ENCODE data around the gene PDPK1. TPM values are rescaled to one million over a fixed set of nuclear protein-coding genes. Genes with fewer than 3 reads are reported as not detected.
"Not testable (repeated sequence)": the region's sequence is repeated elsewhere in the genome, so short reads cannot be mapped to it uniquely, and the experiment has no call there.

Gene PDPK1
- total and polyA plus RNA-seq, 11 donors = 12.3 to 54.1 (median 35.7) TPM

DNA sequence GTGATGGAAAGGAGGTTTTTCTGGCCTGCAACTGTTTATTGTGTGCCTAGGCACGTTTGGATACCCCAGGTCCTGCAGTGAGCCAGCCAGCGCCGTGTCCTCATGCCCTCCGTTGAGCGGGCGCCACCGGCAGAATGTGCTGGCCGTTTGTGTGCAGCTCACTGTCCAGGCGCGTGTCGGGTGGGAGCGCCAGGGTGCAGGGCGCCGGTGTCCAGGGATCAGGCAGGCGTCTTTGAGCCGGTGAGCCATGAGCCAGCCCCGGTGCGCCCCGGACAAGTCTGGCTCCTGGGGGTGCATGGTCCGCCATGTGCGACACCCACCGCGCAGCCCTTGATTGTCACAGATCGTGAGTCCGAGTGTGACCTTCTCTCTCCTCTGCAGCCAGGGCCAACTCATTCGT is 39.2 kb downstream of the PDPK1 start:
- DNase-seq; intact Hi-C loops (cut with DNase I): not testable (repeated sequence)

GRCh38 chr16:2578905-2579304 is 41.1 kb downstream of the PDPK1 start:
- ATAC-seq = peak in 1 of 4 donors; percentile 58
- WGBS, 4 donors = 61 to 83% methylated on average over 3 of the region's 12 CpGs; no CpG with 5 or more reads in 2 of the 4 donors
- H3K27ac ChIP-seq; H3K36me3 ChIP-seq; intact Hi-C loops (cut with DNase I); DNase-seq; H3K4me1 ChIP-seq; H3K9me3 ChIP-seq; H3K27me3 ChIP-seq; H3K4me3 ChIP-seq: not testable (repeated sequence)

More for the DNA sequence above, 39.2 kb downstream of the PDPK1 start:
- not testable (repeated sequence) for H3K4me1 ChIP-seq, H3K4me3 ChIP-seq, H3K36me3 ChIP-seq, H3K9me3 ChIP-seq, ATAC-seq, H3K27me3 ChIP-seq, H3K27ac ChIP-seq
- WGBS, 4 donors = 94 to 100% (median 97%) methylated on average over 6 to 16 of the region's 26 CpGs

- H3K9me3 ChIP-seq; H3K4me1 ChIP-seq; H3K36me3 ChIP-seq; H3K27ac ChIP-seq; H3K4me3 ChIP-seq; DNase-seq; ATAC-seq; intact Hi-C loops (cut with DNase I); H3K27me3 ChIP-seq: not testable (repeated sequence)
- 67 to 79% methylated on average over 5 to 6 of the region's 11 CpGs; no CpG with 5 or more reads in 2 of the 4 donors for WGBS, 4 donors
Observed at GRCh38 chr16:2580143-2580542, 42.3 kb downstream of the PDPK1 start.

- DNase-seq; H3K4me3 ChIP-seq; H3K27ac ChIP-seq; H3K9me3 ChIP-seq; H3K27me3 ChIP-seq; intact Hi-C loops (cut with DNase I): not testable (repeated sequence)
- peak; percentile 46 to 78 (median 57) for ATAC-seq
- H3K36me3 ChIP-seq = peaks cover 0 to 12% (median 6%) of the 10 kb centered on the region in 9 donors
- H3K4me1 ChIP-seq = peaks cover 0 to 12% (median 8%) of the 10 kb centered on the region in 12 donors
- WGBS, 4 donors = no CpG with 5 or more reads among the region's 21 CpGs
Observed at GRCh38 chr16:2580818-2581217, 43.0 kb downstream of the PDPK1 start.

- peaks cover 0 to 54% (median 48%) of the 10 kb centered on the region in 9 donors for H3K36me3 ChIP-seq
- 56 to 75% (median 74%) methylated on average over 13 to 23 of the region's 24 CpGs for WGBS, 4 donors
Observed at GRCh38 chr16:2584729-2585650, 47.2 kb downstream of the PDPK1 start.

More at GRCh38 chr16:2584729-2585650, 47.2 kb downstream of the PDPK1 start:
- Histone ChIP-seq H3K27me3 (no peaks in the 10 kb centered on the region), H3K9me3 (no peaks in the 10 kb centered on the region), H3K4me3 (no peak overlapping the region), H3K4me1 (peaks cover 0 to 17% (median 8%) of the 10 kb centered on the region in 12 donors), H3K27ac (no peak overlapping the region)
- intact Hi-C loops (cut with DNase I) = no loop called here
- no peak for TF ChIP-seq POLR2A (IDR thresholded peaks at IDR 0.05)
- TF ChIP-seq CTCF (IDR thresholded peaks at IDR 0.05) = no peak
- ATAC-seq (peak; percentile 74 to 85 (median 82)), DNase-seq (peak; percentile 52 to 80 (median 65))

Data from heart left ventricle (tissue), 16 donors.